NCI-H2107 treated with DMSO at 0.1 percent for 48 hours (cell line): Measurements from ENCODE around the gene TEX22.

Experiments used
- DNase-seq: peaks from one replicate; lab custom pipeline; 2025; ENCODE audit not compliant: unreplicated experiment; lab: John Stamatoyannopoulos, UW

The TEX22 gene

GRCh38 chr14:105455086-105455640 is 56.8 kb downstream of the TEX22 start:
- no peak for DNase-seq

GRCh38 chr14:105455766-105456660 is 57.7 kb downstream of the TEX22 start:
- no peak for DNase-seq

DNA sequence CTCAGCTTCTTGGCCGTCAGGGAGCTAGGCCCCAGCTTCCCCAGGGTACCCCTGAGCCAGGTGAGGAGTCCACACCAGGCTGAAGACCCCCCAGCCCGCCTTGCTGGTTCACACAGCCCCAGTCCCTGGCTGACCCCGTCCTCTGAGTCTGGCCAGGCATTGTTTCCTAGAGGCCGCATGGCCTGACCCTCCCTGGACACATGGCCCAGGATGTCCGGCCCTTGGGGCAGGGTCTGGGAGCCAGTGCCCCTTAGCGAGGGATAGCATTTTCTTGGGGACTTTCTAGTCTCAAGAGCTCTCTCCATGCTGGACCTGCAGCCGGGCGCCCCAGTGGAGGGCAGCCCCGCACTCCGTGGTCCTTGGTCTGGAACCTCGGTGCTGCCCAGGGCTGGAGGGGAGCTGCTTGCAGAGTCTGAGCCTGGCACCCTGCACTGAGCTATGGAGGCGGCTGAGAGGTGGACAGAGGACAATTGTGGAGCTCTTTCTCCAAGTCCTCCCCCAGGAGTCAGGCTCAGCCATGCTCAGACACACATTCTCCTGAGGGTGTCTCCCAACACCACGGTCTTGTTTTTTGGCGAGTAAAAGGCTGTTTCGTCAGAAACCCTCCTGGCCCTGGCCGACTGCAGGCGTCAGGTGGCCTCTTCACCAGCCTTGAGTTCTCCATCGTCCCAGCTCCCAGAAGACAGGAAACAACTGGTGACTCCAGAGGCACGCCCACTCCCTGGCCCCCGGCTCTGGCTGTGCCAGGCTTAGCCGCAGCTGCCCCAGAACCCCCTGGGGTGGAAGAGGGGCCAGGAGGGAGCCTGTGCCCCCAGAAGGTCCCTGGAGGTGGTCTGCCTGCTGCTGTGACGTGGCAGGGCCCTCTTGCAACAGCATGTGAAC is 58.6 kb downstream of the TEX22 start:
- no peak for DNase-seq

GRCh38 chr14:105458010-105458409 is 59.7 kb downstream of the TEX22 start:
- no peak for DNase-seq

- DNase-seq: no peak
Measured at GRCh38 chr14:105458571-105458970, 60.2 kb downstream of the TEX22 start.

DNA sequence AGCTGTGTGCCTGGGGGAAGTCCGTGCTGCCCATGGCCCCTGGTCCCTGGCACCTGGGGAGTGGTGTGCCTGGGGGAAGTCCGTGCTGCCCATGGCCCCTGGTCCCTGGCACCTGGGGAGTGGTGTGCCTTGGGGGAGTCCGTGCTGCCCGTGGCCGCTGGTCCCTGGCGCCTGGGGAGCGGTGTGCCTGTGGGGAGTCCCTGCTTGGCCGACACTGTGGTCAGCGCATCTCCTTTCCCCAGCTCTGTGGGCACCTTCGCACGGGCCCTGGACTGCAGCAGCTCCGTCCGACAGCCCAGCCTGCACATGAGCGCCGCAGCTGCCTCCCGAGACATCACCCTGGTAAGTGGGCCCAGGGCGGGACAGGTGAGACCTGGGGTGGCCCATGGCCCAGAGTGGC is 61.8 kb downstream of the TEX22 start:
- no peak for DNase-seq

GRCh38 chr14:105460616-105461015 is 62.3 kb downstream of the TEX22 start:
- no peak for DNase-seq

DNA sequence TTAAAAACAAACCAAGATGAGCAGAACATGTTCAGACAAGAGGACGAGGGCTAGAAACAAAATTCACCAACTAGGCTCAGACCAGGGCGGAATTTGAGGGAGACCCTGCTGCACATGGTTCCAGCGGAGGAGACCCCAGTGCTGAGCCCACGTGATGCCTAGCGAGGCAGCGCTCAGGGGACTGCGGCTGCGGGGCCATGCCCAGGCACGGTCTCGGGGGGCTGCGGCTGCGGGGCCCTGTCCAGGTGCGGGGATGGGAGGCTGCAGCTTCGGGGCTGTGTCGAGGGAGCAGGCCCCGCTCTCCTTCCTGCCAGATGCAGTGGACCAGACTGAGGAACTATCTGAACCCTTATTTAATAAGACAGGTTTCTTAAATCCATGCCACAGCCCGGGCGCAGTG is 63.6 kb downstream of the TEX22 start:
- DNase-seq: no peak
